Gastroesophageal sphincter (tissue), 4 donors: ENCODE measurements around the gene SATB2. TPM values are rescaled to one million over a fixed set of nuclear protein-coding genes. Genes with fewer than 3 reads are reported as not detected.

Experiments
- ATAC-seq: fragments of 150-250 bp; one replicate; pipeline ENCODE4 v1.9.1; 2016; ENCODE audit warnings: mild to moderate bottlenecking, moderate library complexity
- H3K27ac ChIP-seq, 4 donors: fragments of 200-600 bp; sonication (generic) in 3 of 4; 1 replicate in 3 of 4; 2 replicates in 1 of 4; pipeline ENCODE4 v1.5.1; 2016 to 2019
- H3K27me3 ChIP-seq: fragments of 200-600 bp; sonication (generic); one replicate; pipeline ENCODE4 v1.5.1; 2019
- H3K36me3 ChIP-seq, 2 donors: fragments of 200-600 bp; sonication (generic); one replicate each; pipeline ENCODE4 v1.5.1; 2019; ENCODE audit warnings: control low read depth in 1 of 2
- H3K4me1 ChIP-seq, 3 donors: fragments of 200-600 bp; sonication (generic); 1 replicate in 2 of 3; 2 replicates in 1 of 3; pipeline ENCODE4 v1.5.1; 2016 to 2019; ENCODE audit warnings: control low read depth in 2 of 3
- H3K4me3 ChIP-seq, 2 donors: fragments of 200-600 bp; sonication (generic); one replicate each; pipeline ENCODE4 v1.5.1; 2019; ENCODE audit warnings: mild to moderate bottlenecking in 1 of 2, moderate library complexity in 1 of 2
- H3K9me3 ChIP-seq, 3 donors: fragments of 200-600 bp; sonication (generic); one replicate each; pipeline ENCODE4 v1.5.1; 2017 to 2019; ENCODE audit warnings: control low read depth in 2 of 3
- CTCF ChIP-seq, 4 experiments: fragments of 200-600 bp in 2 of 4; fragments of 450-650 bp in 2 of 4; sonication (generic) in 1 of 4; IDR thresholded peaks; one replicate each; pipeline ENCODE4 v1.5.1; 2017 to 2019; ENCODE audit warnings: antibody characterized with exemption in 4 of 4, mild to moderate bottlenecking in 2 of 4, moderate library complexity in 2 of 4
- EP300 ChIP-seq: sonication (generic); formaldehyde crosslinking; IDR thresholded peaks from one replicate; pipeline ENCODE4 v1.6.1; 2017; ENCODE audit warnings: antibody characterized with exemption, mild to moderate bottlenecking
- POLR2A ChIP-seq, 2 donors: fragments of 450-650 bp; IDR thresholded peaks; one replicate each; pipeline ENCODE4 v1.6.1; 2017; ENCODE audit warnings: antibody characterized with exemption in 2 of 2, mild to moderate bottlenecking in 2 of 2, moderate library complexity in 1 of 2
- POLR2AphosphoS5 ChIP-seq: sonication (generic); formaldehyde crosslinking; IDR thresholded peaks from one replicate; pipeline ENCODE4 v1.6.1; 2017; ENCODE audit warnings: antibody characterized with exemption
- WGBS, 2 donors: methylation state at CpG; one replicate each; pipeline ENCODE4 v1.1.5; 2018; ENCODE audit warnings: low coverage in 1 of 2; 5-methylcytosine and 5-hydroxymethylcytosine counted together
- total RNA-seq, 4 donors: library from RNA; depleted of rRNA; stranded (reverse); fragments of >200 nt; gene quantifications; one replicate each; pipeline ENCODE4 v1.1.0, GENCODE V29; 2016

Gene SATB2
- total RNA-seq = 1 to 10 TPM; 2.2 to 6.7 (median 3.4) TPM

GRCh38 chr2:199457147-199458008 lies at the start of gene SATB2:
Gene SATB2, minus strand, starts transcription at chr2:199457939. Its CDS starts 1,902 bp downstream, at chr2:199456037.
- Histone ChIP-seq H3K4me3 (peak within 1 kb of the TSS; percentile 72 to 89), H3K36me3 (no peaks in the 10 kb centered on the region), H3K27ac (peak within 1 kb of the TSS in 3 of 4 donors; percentile 81 to 86 (median 83)), H3K4me1 (peaks cover 0 to 50% (median 31%) of the 10 kb centered on the region in 3 donors), H3K9me3 (no peaks in the 10 kb centered on the region), H3K27me3 (peaks cover 83% of the 10 kb centered on the region)
- no peak for ATAC-seq
- TF ChIP-seq EP300 = no peak
- TF ChIP-seq POLR2A (IDR thresholded peaks at IDR 0.05) = no peak
- no peak for TF ChIP-seq CTCF (IDR thresholded peaks at IDR 0.05)
- TF ChIP-seq POLR2AphosphoS5 = no peak
- WGBS, 2 donors = 0% methylated on average over 13 to 34 of the region's 61 CpGs

- ATAC-seq = no peak
- WGBS, 2 donors = 59 to 83% methylated on average over 1 to 2 of the region's 2 CpGs
- no peak overlapping the region for H3K4me3 ChIP-seq
- TF ChIP-seq CTCF (IDR thresholded peaks at IDR 0.05) = no peak
- no peak for TF ChIP-seq POLR2AphosphoS5
- no peak for TF ChIP-seq POLR2A (IDR thresholded peaks at IDR 0.05)
- TF ChIP-seq EP300 = no peak
- no peaks in the 10 kb centered on the region for H3K4me1 ChIP-seq
- H3K27me3 ChIP-seq = peaks cover 24% of the 10 kb centered on the region
- H3K27ac ChIP-seq = no peak overlapping the region
- H3K36me3 ChIP-seq = no peaks in the 10 kb centered on the region
- H3K9me3 ChIP-seq = no peaks in the 10 kb centered on the region
Observed at GRCh38 chr2:199505755-199506403, 48.1 kb upstream of the SATB2 start.

GRCh38 chr2:199503148-199503547 lies 45.4 kb upstream of the SATB2 start:
- ATAC-seq = no peak
- Histone ChIP-seq H3K27ac (no peak overlapping the region), H3K4me1 (no peaks in the 10 kb centered on the region), H3K36me3 (no peaks in the 10 kb centered on the region), H3K9me3 (no peaks in the 10 kb centered on the region), H3K27me3 (peaks cover 7% of the 10 kb centered on the region), H3K4me3 (no peak overlapping the region)
- TF ChIP-seq EP300 (no peak), POLR2A (IDR thresholded peaks at IDR 0.05) (no peak), POLR2AphosphoS5 (no peak), CTCF (IDR thresholded peaks at IDR 0.05) (no peak)

GRCh38 chr2:199499005-199499404 lies 41.3 kb upstream of the SATB2 start:
- Histone ChIP-seq H3K4me3 (no peak overlapping the region), H3K9me3 (no peaks in the 10 kb centered on the region), H3K4me1 (no peaks in the 10 kb centered on the region), H3K27me3 (peaks cover 7% of the 10 kb centered on the region), H3K36me3 (no peaks in the 10 kb centered on the region), H3K27ac (no peak overlapping the region)
- TF ChIP-seq EP300 = no peak
- no peak for TF ChIP-seq CTCF (IDR thresholded peaks at IDR 0.05)
- no peak for TF ChIP-seq POLR2AphosphoS5
- TF ChIP-seq POLR2A (IDR thresholded peaks at IDR 0.05) = no peak
- no peak for ATAC-seq
- WGBS, 2 donors = 71 to 87% methylated on average over 1 to 2 of the region's 3 CpGs

GRCh38 chr2:199495147-199495546 lies 37.4 kb upstream of the SATB2 start:
- Histone ChIP-seq H3K4me3 (no peak overlapping the region), H3K4me1 (no peaks in the 10 kb centered on the region), H3K36me3 (no peaks in the 10 kb centered on the region), H3K9me3 (no peaks in the 10 kb centered on the region), H3K27ac (no peak overlapping the region), H3K27me3 (no peaks in the 10 kb centered on the region)
- ATAC-seq = no peak
- 49 to 67% methylated on average over 2 to 3 of the region's 4 CpGs for WGBS, 2 donors
- TF ChIP-seq CTCF (IDR thresholded peaks at IDR 0.05) (no peak), POLR2A (IDR thresholded peaks at IDR 0.05) (no peak), POLR2AphosphoS5 (no peak), EP300 (no peak)
